GF-D8 (cell line): Measurements from ENCODE around the gene CEP85L.

Experiments
- DNase-seq: peaks from one replicate; lab custom pipeline; 2025; lab: John Stamatoyannopoulos, UW

CEP85L gene

GRCh38 chr6:118542184-118542952 lies 109.0 kb downstream of the CEP85L start:
- no peak for DNase-seq

DNA sequence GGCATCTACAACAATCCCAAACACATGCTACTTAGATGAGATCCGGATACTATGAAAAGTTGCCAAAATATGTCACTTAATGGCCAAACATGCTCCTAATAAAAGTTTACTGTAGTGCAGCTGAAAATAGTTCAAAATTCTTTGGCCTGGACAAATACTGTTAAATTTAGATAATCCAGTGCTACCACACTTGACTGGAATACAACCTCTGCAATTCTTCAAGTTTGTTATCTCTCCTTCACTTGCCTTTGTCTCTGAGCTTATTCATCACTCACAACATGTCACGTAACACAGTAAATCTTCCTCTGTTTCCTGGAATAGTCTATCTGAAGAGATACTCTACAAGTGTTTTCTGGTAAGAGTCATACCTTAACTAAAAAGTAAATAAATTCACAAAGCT lies 113.8 kb downstream of the CEP85L start:
- DNase-seq = no peak

DNA sequence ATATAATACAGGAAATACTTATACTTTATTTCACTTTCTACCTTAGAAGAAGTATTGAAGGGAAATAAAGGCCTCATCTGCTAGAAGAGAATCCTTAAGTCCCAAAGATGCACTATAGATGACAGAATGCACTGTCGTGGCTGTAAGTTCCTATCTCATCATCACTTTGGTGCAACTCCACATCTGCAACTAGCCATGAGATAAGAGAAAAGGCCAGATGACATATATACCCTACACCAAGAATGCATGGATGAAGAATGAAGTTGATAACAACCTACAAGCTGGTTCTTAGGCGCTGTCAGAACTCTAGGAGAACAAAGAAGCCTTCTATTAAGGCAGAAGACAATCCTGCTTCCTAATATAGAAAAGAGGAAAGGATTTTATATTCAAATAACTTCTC lies 114.9 kb downstream of the CEP85L start:
- DNase-seq = no peak

DNA sequence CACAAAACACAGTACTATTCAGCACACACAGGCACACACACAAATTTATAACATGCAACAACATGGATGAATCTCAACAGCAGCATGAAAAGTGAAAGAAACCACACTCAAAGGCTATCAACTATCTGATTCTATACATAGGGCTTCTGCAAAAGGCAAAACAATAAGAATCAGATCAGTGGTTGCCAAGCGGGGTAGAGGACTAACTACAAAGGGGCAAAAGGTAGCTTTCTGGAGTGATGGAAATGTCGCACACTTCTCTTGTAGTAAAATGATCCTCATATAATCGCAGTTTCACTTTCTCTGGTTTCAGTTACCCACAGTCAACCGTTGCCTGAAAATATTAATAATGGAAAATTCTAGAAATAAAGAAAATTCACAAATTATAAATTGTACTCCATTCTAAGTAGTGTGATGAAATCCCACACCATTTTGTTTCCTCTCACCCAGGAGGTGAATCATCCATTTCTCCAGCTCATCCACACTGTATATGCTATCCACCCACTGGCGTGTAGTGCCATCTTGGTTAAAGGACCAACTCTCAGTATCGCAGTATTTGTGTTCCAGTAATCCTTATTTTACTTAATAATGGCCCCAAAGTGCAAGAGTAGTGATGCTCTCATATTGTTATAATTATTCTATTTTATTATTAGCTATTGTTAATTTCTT lies 116.1 kb downstream of the CEP85L start:
- no peak for DNase-seq

GRCh38 chr6:118530942-118531341 lies 120.4 kb downstream of the CEP85L start:
- no peak for DNase-seq

GRCh38 chr6:118529756-118530155 lies 121.6 kb downstream of the CEP85L start:
- no peak for DNase-seq

DNA sequence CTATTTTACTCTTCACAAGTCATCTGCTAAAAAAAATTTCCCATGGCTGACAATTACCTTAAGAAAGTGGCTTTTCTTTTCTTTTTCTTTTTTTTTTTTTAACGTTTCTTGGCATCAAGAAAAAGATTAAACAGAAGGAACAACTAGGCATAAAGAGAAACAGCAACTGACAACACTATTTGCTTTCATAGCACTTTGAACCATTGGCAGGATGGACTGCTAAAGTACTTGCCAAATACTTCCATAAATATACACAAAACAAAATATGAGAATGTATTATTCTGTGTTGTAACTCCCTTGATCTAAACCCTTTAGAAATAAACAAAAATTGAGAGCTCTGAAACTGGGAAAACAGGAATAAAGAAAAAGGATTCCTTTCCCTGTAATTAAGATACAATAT lies 123.3 kb downstream of the CEP85L start:
- no peak for DNase-seq

GRCh38 chr6:118525913-118526780 lies 125.2 kb downstream of the CEP85L start:
- DNase-seq = no peak

DNA sequence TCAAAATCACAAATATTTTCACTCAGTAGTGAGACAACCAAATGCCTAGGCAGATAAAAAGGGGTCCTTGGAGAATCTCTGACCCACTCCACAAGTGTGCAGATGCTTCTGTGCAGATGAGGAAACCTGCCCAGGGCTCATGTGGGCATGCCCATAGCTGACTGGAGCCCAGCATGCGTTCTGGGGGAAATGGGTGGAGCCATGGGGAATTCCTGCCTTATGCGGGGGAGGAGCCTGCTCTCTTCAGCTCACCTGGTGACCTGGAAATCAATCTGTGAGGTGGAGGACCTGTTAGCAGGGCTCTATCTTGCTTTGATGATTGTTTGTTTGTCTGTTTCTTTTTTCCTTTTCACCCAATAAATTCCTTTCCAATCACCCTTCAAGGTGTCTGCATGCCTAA lies 126.7 kb downstream of the CEP85L start:
- no peak for DNase-seq

DNA sequence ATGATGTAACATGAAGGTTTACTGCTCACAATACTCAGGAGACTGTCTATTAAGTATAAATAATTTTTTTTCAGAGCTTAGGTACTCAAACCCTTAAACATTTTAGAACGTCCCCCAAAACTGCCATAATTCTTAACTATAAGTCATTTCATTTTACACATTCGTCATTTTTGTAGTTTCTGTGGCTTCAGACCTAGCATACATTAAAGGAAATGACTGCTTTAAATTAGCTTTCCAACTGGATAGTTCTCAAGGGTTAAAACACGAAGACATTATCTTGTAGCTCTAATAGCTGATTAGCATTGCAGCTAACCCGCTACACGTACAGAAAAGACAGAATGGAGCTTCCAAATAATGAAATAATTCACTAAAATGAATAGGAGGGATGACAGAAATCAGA lies 128.2 kb downstream of the CEP85L start:
- DNase-seq = no peak

GRCh38 chr6:118522422-118522821 lies 129.0 kb downstream of the CEP85L start:
- DNase-seq = no peak

GRCh38 chr6:118514689-118515088 lies 136.7 kb downstream of the CEP85L start:
- no peak for DNase-seq

GRCh38 chr6:118511930-118512715 lies 139.3 kb downstream of the CEP85L start:
- DNase-seq = no peak

DNA sequence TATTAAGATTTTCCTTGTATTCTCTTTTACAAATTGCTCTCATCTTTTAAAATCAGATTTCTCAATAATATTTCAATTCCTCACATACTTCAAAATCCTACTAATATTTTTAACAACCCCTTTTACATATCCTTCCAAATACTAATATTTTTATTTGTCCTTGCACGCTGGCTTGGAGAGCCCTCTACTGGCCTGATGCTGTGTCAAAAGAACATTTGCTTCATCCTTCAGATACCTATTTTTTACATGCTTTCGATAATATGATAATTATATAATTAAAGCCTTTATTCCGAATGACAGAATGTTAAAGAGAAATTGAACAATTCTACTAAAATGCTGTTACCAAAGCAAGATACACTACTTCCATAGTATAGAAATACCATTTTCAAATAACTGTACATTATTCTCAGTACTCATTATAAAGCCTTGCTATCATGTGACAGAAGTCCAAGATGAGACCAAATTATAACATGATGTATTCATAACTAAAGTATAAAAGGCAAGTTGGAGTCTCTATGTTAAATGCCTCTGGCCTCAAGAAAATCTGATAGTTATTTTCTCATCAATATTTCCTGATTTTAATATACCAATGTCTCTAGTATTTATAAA lies 142.3 kb downstream of the CEP85L start:
- DNase-seq = no peak

DNA sequence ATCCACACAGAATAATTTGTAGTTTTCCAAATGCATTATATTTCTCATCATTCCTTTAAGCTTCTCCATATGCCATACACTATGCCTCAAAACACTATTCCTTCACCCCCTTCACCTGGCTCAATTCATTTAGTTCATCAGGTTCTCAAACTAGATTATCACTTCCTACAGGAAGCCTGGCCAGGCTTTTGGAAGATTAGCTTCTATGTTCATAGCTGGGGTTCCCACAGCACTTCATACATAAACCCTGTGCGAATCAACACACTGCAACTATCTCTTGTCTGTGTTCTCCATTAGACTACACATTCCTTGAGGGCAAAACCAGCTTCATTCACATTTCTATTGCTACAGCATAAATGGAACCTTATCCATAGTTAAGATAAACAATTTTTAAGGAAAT lies 143.8 kb downstream of the CEP85L start:
- DNase-seq = no peak

DNA sequence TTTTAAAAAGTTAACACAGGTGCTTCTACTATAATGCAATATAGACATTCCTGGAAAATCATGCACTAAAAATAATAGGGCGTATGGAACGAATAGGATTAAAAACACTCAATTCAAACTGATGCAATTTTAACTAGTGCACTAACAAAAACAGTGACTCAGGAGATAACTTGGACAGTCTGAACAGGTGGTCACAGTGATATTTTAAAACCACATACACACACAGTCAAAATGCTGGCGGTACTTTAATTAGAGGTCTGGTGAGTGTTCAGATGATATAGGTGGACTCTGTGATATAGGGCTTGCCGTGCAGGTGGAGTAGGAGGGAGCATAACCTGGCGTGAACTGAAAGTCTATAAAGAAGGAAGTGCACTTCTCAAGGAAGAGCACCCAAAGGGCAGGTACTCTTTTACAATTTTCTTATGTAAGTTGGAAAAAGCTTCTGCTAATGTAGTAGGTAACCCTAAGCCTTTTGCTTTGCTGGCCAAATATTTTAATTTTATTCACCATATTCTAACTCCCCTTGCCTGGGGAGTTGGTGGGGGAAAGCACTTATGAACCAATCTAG lies 145.2 kb downstream of the CEP85L start:
- DNase-seq = no peak

DNA sequence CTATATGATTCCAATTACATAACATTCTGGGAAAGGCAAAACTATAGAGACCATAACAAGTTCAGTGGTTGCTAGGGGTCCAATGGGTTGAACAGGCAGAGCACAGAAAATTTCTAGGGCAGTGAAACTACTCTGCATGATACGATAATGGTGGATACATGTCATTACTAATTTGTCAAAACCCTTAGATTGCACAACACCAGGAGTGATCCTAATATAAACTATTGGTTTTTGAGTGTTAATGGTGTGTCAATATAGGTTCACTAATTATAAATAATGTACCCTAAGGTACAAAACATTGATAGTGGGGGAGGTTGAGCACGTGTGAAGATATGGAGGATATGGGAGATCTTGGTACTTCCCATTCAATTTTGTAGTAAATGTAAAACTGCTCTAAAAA lies 145.7 kb downstream of the CEP85L start:
- DNase-seq = no peak

GRCh38 chr6:118504611-118505010 lies 146.8 kb downstream of the CEP85L start:
- DNase-seq = no peak

DNA sequence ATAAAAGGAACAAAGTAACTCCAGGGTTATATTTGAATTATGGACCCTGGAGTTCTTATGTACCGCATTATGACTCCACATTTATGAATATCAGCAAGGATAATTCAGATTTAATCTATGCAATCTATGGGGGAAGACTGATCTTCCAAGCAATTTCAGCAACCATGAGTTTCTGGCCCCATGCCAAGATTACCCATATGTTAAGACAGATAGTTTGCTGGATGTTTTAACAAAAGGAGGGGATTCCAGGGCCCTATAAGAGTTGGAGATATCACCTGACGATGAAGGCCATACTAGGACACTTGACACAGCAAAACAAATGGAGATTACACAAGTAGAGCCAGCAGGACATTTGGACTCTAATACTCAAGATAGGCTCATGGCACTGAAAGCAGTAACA lies 149.2 kb downstream of the CEP85L start:
- no peak for DNase-seq

DNA sequence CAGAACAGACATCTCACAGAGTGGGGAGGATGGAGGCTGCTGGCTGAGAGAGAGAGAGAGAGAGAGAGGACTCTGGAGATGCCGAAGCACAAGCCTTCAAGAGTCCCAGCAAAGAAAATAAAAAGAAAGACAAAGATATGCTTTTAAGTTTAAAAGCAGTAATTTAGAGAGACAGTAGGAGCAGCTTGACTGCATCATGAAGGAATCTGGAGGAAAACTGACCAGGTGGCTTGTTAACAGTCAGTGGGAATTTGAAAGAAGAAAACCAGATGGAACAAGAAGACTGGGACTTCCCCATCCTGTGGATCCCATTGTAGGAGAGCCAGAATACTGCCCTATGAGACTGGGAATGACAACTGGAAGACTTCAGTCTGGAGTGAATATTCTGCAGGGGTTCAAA lies 149.6 kb downstream of the CEP85L start:
- DNase-seq = no peak

GRCh38 chr6:118501099-118501498 lies 150.3 kb downstream of the CEP85L start:
- no peak for DNase-seq
